HG03060 (cell line): ENCODE data around the gene UBE4B.
"Not testable (repeated sequence)": the region's sequence is repeated elsewhere in the genome, so short reads cannot be mapped to it uniquely, and the experiment has no call there.

Source experiments
- ATAC-seq: cut with Tn5 transposase; IDR thresholded peaks from one replicate; pipeline ENCODE4 v1.9.1; 2021; ENCODE audit warnings: low read depth, moderate number of reproducible peaks; ENCODE audit not compliant: unreplicated experiment

UBE4B gene

GRCh38 chr1:10032590-10033358, at the start of gene UBE4B:
TSS of gene UBE4B (plus strand) at chr1:10032958. CDS start at chr1:10033671, 713 bp downstream.
- ATAC-seq, result peak; percentile 65

- no peak for ATAC-seq
These were observed 48.5 kb upstream of the UBE4B start for GRCh38 chr1:9984253-9984652.

GRCh38 chr1:9985001-9985400, 47.8 kb upstream of the UBE4B start:
- no peak for ATAC-seq

- ATAC-seq, result no peak
These were observed 43.0 kb upstream of the UBE4B start for GRCh38 chr1:9989773-9990172.

- no peak for ATAC-seq
These were observed 41.8 kb upstream of the UBE4B start for GRCh38 chr1:9990944-9991343.

- ATAC-seq, result no peak
These were observed 39.8 kb upstream of the UBE4B start for GRCh38 chr1:9992910-9993309.

- ATAC-seq, result no peak
These were observed 39.1 kb upstream of the UBE4B start for GRCh38 chr1:9993561-9994075.

GRCh38 chr1:9996624-9997582, 35.9 kb upstream of the UBE4B start, which contains the start of gene RBP7:
TSS of gene RBP7 (plus strand) at chr1:9997228. CDS start at chr1:9997259, 31 bp downstream.
- no peak for ATAC-seq

GRCh38 chr1:10001016-10001665, 31.6 kb upstream of the UBE4B start:
- no peak for ATAC-seq

- not testable (repeated sequence) for ATAC-seq
These were observed 27.5 kb upstream of the UBE4B start for GRCh38 chr1:10005248-10005647.

- ATAC-seq, result no peak
These were observed 25.6 kb upstream of the UBE4B start for GRCh38 chr1:10007169-10007568.

- no peak for ATAC-seq
These were observed 18.7 kb upstream of the UBE4B start for GRCh38 chr1:10014016-10014415.

- no peak for ATAC-seq
These were observed 13.2 kb upstream of the UBE4B start for GRCh38 chr1:10019561-10019960.

- no peak for ATAC-seq
These were observed 12.7 kb upstream of the UBE4B start for GRCh38 chr1:10020086-10020485.

GRCh38 chr1:10020678-10021077, 12.1 kb upstream of the UBE4B start:
- ATAC-seq, result not testable (repeated sequence)

- not testable (repeated sequence) for ATAC-seq
These were observed 10.8 kb upstream of the UBE4B start for GRCh38 chr1:10021992-10022391.

GRCh38 chr1:10022656-10023055, 10.1 kb upstream of the UBE4B start:
- no peak for ATAC-seq

GRCh38 chr1:10025354-10025753, 7.4 kb upstream of the UBE4B start:
- ATAC-seq, result no peak

GRCh38 chr1:10027027-10027426, 5.7 kb upstream of the UBE4B start:
- no peak for ATAC-seq

GRCh38 chr1:10028956-10029500, 3.7 kb upstream of the UBE4B start:
- ATAC-seq, result not testable (repeated sequence)
